Measurements from ENCODE around the gene PHOX2A.
"Not testable (repeated sequence)": the region's sequence is repeated elsewhere in the genome, so short reads cannot be mapped to it uniquely, and the experiment has no call there.

Gene PHOX2A

GRCh38 chr11:72244060-72244360, at the start of gene PHOX2A:
TSS of gene PHOX2A (minus strand) at chr11:72244176. CDS start at chr11:72244004, 172 bp downstream.
- DNase-seq = no peak

DNA sequence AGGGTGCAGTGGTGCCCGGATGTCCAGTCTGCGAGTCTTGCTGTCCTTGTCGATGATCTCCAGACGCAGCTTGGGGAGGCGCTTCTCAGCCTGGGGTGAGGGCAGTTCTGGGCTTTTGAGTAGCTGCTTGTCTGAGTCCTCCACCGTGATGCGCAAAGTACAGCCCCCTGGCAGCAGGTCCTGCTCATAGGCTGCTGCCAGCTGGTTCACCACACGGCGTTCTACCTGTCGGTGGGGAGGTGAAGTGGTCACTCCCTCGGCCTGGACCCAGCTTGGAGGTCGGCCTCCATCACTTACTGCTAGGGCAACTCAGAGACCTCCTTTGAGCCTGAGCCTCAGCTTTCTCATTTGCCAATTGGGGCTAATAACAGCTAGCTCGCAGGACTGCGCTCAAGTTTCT, 49.4 kb upstream of the PHOX2A start:
- DNase-seq = no peak

- DNase-seq = no peak
These were observed 48.3 kb upstream of the PHOX2A start for GRCh38 chr11:72292106-72292785.

- DNase-seq = not testable (repeated sequence)
These were observed 46.8 kb upstream of the PHOX2A start for GRCh38 chr11:72290741-72291140.

GRCh38 chr11:72287293-72287692, 43.3 kb upstream of the PHOX2A start:
- no peak for DNase-seq

GRCh38 chr11:72283947-72284346, 40.0 kb upstream of the PHOX2A start:
- DNase-seq = no peak

GRCh38 chr11:72280726-72281315, 36.8 kb upstream of the PHOX2A start:
- DNase-seq = no peak

DNA sequence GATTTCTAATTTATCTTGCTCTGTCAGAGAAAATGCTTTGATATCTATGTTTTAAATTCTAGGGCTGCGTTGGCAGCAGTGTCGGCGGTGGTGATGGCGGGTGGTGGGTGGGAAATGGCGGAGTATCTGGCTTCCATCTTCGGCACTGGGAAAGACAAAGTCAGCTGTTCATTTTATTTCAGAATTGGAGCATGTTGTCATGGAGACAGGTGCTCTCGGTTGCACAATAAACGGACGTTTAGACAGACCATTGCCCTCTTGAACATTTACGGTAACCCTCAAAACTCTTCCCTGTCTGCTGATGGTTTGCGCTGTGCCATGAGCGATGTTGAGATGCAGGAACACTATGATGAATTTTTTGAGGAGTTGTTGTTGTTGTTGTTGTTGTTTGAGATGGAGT, 36.1 kb upstream of the PHOX2A start:
- no peak for DNase-seq

GRCh38 chr11:72278905-72279304, 34.9 kb upstream of the PHOX2A start:
- DNase-seq = no peak

GRCh38 chr11:72274435-72274834, 30.5 kb upstream of the PHOX2A start:
- DNase-seq = no peak

- no peak for DNase-seq
These were observed 28.0 kb upstream of the PHOX2A start for GRCh38 chr11:72271980-72272379.

DNA sequence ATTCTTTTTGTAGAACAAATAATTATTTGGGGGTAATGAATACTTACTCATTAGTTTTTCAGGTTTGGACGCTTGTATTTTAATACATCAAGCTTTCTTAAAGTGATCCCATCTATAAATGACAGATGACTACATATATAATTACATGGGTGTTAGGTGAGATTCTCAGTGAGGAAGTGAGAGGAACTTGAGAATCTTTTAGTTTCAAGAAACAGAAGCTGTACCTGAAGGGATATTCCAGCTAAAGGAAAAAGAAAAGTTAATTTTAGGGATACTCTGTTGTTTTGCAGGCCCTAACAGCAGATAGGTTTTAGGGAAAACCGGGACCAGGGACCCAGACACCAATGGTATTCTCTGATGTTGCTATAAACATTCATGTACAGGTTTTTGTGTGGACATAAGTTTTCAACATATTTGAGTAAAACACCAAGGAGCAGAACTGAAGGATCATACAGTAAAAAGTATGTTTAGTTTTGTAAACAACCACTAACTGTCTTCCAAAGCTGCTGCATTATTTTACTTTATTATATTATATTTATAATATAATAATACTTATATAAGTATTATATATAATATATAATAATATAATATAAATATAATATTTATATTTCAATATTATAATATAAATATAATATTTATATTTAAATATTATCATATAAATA, 24.1 kb upstream of the PHOX2A start:
- no peak for DNase-seq

DNA sequence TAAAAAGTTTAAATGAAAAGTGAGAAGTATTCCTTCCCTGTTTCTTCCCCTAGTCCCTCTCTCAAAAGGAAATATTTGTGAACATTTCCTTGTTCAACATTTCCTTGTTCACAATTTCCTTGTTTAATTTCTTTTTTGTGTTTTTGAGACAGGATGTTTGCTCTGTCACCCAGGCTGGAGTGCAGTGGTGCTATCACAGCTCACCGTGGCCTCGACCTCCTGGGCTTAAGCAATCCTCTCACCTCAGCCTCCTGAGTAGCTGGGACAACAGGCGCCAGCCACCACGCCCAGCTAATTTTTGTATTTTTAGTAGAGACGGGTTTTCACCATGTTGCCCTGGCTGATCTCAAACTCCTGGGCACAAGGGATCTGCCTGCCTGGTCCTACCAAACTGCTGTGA, 23.0 kb upstream of the PHOX2A start:
- not testable (repeated sequence) for DNase-seq

- DNase-seq = no peak
These were observed 22.0 kb upstream of the PHOX2A start for GRCh38 chr11:72265951-72266350.

- no peak for DNase-seq
These were observed 19.4 kb upstream of the PHOX2A start for GRCh38 chr11:72263361-72263760.

DNA sequence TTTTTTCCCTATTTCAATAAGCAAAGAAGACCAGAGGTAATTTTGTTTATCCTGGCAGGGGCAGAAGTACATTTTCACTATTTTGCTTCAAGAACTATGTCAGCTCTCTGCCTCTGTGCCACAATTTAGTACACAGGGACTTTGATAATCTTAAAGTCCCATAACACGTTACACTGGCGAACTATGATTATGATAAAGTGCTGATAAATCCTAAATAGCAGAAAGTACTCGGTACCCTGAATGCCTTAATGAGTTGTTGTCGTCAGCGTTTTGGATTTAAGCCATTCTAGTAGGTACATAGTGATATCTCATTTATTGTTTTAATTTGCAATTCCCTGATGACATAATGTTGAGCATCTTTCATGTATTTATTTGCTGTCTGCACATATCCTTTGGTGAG, 16.6 kb upstream of the PHOX2A start:
- DNase-seq = no peak

DNA sequence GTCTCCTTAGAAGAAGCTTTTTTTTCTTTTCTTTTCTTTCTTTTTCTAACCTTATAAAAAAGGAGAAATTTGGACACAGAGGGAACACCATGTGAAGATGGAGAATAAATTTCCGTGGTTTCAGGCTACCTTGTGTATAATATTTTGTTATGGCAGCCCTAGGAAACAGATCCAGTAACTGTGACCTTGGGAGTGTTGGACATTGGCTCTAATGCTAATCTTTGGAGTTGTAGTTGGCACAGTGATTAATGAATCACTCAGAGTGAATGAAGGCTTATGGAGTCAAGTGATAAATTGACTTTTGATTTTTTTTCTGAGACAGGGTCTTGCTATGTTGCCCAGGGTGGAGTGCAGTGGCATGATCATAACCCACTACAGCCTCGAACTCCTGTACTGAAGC, 15.5 kb upstream of the PHOX2A start:
- DNase-seq = no peak

- no peak for DNase-seq
These were observed 13.6 kb upstream of the PHOX2A start for GRCh38 chr11:72257570-72257969.

DNA sequence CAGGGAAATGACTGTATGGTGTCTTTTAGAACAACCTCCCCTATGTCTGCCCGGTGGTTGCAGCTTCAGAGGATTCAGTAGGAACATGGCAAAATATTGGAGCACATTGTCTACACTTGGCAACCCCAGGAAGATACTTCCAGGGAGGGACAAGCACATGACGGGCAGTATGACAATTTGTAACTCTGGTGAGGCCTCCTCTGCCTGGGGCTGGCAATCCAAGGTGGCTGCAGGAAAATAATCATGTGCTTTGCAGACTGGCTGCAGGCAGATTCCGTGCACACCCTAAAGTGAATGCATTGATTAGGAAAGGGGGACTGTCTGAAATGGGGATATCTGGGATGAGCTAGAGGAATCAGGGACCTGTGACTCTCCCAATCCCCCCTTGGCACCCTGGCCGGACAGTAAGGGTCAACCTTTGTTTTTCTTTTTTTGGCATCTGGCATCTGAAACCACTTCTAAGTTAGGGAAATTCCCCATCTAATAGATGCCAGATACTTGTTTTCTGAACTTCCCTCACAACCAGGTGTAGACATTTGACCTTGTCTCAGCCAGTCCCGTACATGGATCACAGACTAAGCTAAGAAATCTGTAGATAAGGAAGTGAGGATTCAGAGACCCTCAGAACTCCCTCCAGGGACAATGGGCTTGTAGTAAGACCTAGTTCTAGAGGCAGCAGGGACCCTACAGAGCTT, 10.5 kb upstream of the PHOX2A start:
- DNase-seq = no peak

DNA sequence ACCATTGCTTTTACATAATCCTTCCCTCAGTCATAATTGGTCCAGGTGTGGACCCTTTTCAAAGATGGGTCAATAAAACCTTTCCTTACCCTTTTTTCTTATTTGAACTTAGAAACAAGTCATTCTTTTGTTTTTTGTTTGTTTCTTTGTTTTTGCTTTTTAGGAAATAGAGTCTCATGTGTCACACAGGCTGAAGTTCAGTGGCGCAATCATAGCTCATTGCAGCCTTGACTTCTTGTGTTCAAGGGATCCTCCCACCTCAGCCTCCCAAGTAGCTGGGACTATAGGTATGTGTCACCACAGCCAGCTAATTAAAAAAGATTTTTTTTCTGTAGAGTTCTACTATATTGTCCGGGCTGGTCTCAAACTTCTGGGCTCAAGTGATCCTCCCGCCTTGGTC, 9.4 kb upstream of the PHOX2A start:
- DNase-seq = no peak

DNA sequence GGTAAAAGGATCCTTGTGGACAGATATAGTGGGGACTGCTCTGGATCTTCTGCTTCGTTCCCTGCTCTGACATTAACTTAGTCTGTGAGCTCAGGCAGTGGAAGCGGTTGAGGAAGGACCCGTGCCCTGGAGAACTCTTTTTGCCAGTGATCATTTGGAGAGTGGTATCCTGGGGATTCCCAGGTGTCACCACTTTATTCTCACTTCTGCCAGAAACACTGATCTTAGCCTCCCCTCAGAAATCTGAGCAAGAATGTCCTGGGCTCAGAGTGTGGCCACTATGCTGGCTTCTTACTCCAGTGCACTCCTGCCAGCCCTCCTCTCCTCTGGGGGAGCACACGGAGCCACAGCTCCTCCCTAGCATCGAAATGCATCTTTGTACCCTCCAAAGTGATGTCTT, 7.6 kb upstream of the PHOX2A start:
- DNase-seq = no peak

DNA sequence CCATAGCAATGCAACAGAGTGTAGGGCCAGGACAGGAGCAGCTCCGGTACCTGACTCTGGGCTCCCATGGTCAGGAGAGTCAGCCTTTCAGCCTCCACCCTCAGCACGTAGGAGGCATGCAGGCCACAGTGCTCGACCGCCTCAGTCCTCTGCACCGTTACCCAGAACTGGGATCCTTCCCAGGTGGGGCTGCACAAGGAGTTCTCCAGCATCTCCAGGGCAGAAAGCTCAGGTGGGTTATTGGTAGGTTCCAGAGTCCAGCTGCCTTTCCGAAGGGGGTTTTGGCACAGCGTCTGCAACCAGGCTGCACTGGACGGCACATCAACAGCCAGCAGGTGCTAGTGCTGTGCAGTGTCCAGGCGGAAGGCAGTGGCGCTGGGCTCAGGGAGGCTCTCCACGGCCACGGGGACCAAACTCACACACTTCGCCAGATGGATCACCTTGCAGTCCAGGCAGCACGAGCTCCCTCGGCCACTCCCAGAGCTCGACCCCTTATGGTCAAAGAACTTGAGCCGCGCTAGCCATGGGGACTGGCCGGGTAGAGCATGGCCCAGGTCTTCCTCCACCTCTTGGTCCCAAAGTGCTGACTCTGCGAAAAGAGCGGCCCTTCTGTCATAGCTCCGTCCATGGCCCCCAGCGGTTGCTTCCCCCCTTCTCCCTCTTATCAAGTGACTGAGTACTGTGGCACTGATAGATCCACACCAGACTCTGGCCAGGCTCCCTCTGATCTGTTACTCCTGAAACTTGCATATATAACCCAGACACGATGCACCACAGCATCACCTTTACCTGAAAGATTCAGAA, 6.9 kb upstream of the PHOX2A start:
- DNase-seq = no peak

GRCh38 chr11:72249961-72250360, 6.0 kb upstream of the PHOX2A start:
- DNase-seq = no peak

Data from stimulated activated CD4-positive, alpha-beta T cell treated with anti-CD3 and anti-CD28 coated beads, Interleukin-4, amount 100 ng/mL, for 1 hour (primary cell).